ENCODE measurements around the gene IFNA1.

- TF ChIP-seq CTCF (conservative IDR thresholded peaks at IDR 0.05 in 1 of 2, IDR thresholded peaks at IDR 0.05 in 1 of 2; ENCODE audit: extremely low read depth in 1 of 2, insufficient read depth in 1 of 2, low read depth in 1 of 2, low read length in 2 of 2) (peak; percentile 67 to 74), EZH2 (IDR thresholded peaks at IDR 0.05; ENCODE audit: borderline replicate concordance, low read length) (no peak)
These were observed 15.1 kb downstream of the IFNA1 start for GRCh38 chr9:21455320-21455719.

All from mammary epithelial cell (primary cell).